Stimulated activated naive CD4-positive, alpha-beta T cell (primary cell): ENCODE measurements around the gene KCNC3.

Experiments used
- DNase-seq, 6 experiments: peaks; one replicate each; lab custom pipeline; 2025; lab: John Stamatoyannopoulos, UW

KCNC3 gene

DNA sequence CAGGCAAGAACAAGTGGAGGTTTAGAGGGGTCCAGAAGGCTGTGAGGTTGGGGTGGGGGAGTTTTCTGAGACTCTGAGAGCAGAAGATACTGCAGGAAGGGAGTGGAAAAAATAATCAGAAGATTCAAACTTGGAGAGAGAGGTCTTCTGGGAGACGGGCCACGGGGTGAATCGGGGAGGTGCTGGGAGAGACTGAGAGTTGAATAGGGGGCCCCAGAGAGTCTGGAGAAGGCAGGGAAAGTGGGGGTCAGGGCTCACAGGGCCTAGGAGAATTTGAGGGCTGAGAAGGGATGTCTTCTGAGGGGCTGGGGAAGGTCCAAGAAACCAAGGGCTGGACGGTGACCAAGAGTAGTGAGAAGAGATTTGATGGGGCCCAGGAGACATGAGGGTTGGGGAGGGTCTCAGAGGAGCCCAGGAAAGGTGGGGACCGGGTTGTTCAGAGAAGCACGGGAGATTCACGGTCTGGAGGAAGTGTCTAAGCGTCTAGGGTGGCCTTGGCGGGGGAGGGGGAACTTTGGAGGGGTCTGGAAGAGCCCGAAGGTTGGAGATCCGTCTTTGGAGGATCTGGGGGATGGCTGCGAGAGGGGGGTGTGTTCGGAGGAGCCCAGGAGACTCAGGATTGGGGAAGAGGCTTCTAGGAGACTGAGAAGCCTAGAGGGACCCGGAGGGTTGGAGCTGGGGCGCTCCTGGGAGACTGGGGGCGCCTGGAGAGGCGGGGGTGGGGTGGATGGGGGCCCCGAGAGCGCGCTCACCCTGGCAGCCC is 1.5 kb downstream of the KCNC3 start:
- no peak for DNase-seq

DNA sequence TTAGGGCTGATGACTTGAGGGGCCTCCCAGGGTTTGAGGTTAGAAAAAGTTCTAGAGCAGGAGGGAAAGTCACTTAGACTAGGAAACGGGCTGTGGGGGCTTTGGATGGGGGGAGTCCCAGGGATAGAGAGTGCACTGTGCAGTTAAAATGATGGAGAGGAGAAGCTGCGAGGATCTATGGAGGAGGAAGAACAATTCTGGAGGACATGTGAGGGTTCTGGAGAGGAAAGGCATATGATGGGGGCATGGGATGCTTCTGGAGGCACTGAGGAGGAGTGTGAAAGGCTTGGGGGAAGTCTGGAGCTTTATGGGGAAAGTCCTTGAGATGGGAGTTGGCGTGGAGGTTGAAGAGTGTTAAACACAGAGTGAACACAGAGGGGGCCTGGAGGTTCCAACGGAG is 2.2 kb downstream of the KCNC3 start:
- peak in 1 of 6 experiments; percentile 2 for DNase-seq

DNA sequence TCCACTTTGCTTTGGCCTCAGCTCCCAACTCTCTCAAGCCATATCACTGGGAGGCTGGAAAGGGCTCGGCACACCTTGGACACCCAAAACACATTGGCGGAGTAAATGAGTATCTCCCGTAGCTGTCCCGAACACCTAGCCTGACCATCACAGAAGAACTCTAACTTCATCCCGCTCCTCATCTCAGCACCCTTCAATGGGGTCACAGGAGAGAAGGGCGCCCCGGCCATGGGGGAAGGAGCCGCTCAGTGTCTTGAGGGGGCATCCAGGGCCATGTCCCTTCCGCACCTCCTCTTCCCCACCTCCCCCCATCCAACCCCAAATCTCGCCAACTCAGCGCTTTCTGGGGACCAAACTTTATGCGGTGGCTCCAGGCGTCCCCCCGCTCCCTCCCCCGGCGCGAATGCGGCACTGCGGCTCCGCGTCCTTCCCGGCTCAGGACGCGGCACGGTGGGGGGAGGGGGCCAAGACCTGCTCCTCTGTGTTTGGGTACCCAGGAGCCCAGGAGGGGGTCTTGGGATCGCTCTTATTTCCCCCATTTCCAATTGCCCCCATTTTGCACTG is 3.0 kb downstream of the KCNC3 start:
- DNase-seq: no peak

DNA sequence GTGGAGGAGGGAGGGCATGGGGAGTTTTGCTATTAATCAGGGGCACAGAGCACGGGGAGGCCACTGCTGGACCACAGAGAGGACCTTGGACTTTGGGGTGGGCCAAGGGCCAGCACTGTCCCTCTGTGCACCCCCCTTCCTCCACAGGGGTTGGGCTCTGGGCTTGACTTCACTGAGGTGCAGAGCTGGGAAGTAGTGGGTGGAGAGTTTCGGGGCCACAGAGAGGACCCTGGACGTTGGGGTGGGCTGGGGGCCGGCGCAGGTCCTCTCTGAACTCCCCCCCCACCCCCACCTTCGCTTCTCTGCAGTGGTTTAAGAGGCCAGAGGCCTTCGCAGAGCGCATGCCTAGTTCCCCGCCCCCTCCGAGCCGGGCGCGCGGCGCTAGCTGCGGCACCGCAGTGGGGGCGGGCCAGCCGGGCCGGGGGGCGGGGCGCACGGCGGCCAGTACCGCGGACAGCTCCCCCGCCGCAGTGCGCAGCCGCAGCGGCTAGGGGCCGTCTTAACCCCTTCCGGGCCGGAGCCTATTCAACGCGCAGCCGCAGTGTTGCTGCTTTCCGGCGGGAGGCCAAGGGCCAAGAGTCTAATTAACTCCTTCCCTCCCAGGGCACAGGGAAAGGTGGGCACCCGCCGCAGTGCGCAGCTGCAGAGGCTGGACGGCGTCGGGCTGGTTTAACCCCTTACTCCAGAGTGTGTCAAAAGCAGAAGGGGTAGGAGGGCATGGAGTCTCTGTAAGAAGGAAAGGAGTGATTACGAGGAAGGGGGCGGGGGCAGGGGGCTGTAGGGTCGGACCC is 3.7 kb downstream of the KCNC3 start:
- peak; percentile 32 to 69 (median 56) for DNase-seq

DNA sequence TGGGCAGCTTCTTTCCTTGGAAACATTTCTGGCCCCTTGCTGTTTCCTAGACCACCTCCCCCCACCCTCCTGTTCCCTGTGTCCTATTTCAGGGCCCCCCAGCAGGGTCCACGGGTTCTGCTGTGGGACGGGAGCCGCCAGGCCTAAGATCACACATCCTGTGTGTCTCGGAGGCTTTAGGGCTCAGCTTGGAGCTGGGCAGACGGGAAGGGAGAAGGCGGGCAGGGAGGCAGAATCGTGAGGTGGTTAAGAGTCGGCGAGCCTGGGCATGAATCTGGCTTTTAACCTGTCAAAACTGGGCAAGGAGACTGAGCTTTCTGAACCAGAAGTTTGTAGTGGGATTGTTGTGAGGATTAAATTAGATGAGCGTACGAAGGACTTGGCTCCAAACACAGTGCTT is 4.8 kb downstream of the KCNC3 start:
- no peak for DNase-seq

DNA sequence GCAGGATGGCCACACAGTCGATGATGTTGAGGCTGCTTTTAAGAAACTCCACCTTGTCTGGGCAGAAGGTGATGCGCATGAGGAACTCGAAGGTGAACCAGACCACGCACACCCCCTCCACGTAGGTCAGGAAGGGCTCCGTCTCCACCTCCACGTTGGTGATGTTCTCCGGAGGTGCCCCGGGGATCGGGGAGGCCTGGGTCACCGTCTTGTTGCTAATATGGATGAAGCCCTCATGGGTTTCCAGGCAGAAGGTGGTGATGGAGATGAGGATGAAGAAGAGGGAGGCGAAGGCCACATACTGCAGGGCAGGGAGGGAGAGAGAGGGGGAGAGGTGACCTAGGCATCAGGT is 5.4 kb downstream of the KCNC3 start:
- DNase-seq: no peak

DNA sequence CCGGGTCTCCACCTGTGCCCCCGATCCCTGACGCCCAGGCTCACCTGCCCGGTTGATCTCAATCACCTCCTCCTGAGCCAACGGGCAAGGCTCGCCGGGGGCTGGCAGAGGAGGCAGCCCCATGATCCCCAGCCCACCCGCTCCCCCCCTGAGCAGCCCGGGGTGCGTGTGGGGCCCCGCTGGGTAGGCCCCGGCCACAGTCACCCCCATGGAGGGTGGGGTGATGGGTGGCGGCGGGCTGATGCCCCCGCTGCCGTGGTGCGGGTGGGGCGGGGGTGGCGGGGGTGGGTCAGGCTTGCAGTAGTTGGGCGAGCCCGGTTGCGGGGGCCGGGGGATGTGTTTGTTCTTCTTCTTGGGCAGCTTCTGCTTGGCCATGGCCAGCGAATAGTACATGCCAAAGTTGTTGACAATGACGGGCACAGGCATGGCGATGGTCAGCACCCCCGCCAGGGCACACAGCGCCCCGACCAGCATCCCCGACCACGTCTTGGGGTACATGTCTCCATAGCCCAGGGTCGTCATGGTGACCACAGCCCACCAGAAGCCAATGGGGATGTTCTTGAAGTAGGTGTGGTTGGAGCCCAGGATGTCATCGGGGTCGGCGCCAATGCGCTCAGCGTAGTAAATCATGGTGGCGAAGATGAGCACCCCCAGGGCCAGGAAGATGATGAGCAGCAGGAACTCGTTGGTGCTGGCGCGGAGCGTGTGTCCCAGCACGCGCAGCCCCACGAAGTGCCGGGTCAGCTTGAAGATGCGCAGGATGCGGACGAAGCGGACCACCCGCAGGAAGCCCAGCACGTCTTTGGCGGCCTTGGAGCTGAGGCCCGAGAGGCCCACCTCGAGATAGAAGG is 6.0 kb downstream of the KCNC3 start:
- no peak for DNase-seq

DNA sequence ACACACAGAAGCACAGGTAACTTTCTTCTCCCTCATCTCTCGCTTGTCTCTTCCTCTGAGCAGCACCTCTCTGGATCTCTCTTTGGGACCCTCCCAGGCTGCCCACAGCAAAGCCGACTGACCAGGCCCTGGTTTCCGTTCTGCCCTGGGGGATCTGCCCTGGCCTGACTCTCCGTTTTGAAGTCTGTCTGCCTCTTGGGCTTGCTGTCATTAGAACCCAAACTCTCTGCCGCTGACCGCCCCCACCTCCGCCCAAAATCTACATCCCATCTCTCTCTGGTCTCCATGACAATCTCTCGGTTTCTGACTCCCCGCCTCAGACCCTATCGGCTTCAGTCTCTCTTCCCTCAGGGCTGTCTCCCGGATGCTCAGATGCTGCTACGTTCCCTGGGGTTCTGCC is 6.9 kb downstream of the KCNC3 start:
- DNase-seq: no peak

DNA sequence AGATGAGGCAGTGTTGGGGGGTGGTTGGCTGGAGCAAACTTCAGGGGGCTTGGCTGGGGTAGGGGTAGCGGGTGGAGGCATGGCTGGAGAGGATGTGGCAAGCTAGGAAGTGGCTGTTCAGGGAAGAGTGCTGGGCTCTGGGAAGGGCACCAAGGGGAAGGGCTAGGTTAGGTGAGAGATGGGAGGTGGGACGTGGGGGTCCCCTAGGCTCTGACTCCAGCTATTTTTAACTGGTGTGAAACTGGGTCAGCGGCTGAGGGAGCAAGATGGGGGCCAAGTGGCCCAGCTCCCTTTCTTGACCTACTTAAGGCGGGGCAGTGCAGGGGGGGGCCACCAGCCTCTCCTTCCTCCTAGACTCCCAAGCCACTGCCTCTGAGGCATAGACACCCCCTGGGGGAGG is 7.3 kb downstream of the KCNC3 start:
- DNase-seq: no peak

DNA sequence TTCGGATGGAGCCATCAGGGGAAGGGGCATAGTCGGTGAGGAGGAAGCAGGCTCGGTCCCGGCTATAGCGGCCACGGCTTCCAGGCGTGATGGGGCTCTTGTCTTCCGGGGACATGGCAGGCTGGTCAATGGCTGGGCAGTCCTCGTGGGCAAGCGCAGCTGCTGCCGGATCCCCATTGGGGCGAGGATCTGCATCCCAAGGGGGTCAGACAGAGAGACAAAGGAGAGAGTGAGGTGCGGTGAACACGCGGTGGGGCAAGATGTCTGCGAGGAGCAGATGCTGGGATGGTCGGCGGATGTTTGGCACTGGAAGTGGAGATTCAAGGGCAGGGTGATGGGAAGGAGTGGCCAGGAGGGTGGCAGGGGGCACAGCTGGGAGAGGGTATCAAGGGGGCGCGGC is 8.6 kb downstream of the KCNC3 start:
- no peak for DNase-seq

DNA sequence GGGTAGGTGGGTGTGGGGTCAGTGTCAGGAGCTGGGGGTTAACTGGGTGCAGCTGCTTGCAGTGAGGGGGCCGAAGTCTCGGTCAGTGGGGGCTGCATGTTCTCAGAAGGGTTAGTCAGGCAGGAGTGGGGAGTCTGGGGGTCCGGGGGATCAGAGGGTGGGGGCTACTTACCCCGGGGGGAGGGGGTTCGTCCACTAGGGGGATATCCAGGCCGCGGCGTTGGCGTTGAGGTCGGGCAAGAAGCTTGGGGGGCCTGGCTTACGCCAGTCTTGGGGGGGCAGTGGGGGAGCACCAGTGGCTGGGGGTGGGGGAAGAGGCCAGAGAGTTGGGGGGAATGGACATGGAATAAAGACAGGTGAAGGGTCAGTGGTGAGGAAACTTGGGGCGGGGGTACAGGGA is 9.1 kb downstream of the KCNC3 start:
- no peak for DNase-seq

DNA sequence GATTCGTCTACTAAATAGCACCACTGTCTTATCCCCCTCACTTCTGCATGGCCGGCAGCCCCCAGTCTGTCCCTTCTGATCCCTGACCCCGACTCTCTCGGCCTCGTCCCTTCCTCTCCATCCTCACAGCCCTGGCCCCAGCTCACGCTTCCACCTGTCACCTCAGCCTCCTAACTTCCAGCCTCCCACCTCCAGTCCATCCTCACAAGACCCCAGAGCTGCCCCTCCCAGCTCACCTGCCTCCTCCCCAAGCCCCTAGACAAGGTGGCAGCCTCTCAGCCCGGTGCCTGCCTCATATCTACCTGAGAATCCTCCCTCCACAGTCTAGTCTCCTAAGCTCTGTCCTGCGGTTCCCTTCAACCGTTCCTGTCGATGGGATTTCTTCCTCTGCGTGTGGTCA is 10.0 kb downstream of the KCNC3 start:
- no peak for DNase-seq

DNA sequence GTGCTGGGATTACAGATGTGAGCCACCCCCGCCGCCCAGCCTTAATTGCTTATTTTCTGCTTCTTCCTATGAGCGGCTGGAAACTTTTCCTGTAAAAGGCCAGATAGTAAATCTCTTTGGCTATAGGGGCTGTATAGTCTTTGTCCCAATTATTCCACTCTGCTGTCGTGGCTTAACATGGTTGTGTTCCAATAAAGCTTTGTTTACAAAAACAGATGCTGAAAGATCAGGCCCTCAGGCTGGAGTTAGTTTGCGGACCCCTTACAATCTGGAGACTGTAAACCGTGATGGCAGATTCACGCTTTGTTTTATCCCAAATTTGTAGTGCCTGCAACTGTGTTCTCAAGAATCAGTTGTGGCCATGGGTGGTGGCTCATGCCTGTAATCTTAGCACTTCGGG is 10.7 kb downstream of the KCNC3 start:
- no peak for DNase-seq

DNA sequence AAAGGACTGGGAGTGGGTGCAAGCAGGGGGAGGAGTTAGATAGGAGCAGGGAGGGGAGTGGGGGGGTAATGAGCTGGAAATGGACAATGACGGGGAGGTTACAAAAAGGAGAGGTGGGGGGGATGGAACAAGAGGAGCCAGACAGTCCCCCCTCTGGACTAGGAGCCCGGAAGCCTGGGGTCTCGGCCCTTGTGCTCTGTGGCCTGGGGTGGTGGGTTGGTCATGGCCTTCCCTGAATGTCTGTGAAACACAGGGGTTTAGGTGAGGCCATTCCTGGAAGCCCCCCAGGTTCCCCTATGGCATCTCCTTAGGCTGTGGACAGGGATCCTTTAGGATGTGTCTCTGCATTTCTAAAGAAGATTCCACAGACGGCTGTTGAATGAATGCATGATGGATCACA is 12.1 kb downstream of the KCNC3 start:
- no peak for DNase-seq

DNA sequence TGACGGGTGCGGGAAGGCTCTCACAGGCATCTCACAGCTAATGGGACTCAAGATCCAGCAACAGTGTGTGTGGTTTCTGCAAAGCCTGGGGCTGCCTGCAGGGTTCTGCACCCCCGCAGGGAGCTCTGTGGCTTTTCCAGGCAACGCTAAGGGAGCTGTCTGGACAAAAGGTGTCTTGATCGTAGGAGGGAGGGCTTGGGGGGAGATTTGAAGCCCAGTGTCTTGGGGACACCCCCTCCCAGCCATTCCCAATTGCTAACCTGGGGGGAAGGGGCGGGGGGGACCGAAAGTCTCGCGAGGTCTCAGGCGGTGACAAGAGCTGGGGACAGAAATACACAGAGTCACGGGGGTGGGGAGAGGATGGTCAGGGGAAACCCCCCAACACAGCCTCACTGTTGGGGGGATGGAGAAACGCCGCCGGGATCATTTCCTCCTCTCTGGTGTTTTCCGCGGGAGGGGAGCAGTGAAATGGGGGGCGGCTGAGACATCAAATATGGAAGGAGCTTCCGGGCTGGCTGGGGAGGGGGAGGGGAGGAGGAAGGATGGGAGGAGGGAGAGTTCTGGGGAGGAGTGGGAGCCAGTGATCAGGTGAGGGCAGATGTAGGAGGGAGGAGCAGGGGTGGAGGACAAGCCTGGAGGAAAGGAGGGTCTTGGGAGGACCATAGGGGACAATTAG is 13.3 kb downstream of the KCNC3 start:
- DNase-seq: no peak

DNA sequence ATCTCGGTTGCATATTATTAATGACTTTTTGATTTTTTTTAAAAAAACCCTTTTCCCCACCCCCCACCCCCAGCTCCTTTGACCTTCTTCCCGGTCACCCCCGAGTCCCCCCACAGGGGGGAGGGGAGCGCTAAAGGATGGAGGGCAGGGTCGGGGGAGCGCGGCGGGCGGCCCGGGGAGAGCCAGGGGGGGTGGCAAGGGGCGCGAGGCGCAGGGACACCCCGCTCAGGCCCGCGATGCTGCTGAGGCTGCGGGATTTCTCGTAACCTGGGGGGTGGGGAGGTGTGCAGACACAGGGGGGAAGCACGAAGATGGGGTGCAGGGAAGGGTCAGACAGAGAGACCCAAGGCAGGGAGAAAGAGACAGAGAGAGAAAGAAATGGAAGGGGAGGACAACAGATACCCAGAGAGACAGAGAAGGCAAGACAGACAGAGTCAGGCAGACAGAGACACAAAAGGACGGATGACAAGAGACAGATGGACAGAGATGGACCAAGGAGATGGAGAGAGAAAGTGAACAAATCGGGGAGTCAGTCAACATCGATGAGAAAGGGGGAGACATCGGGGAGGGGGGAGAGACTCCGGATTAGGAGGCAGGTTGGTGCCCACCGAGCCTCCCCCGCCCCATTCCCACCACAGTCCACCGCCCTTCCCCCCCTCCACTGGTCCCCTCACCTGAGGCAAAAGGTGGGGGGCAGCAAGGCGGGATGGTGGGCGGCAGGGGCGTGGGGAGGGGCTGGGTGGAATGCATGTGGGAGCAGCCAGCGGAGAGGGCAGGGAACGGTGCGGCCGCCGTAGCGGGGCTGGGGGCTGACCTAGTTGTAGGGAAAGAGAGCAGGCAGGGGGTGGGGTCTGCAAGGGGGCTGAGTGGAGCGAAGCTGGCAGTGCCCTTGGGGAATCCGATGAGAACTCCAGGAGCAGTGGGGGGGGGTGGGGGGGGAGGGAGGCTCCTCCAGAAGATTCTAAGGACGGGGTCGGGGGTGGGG is 14.2 kb downstream of the KCNC3 start:
- DNase-seq: no peak

DNA sequence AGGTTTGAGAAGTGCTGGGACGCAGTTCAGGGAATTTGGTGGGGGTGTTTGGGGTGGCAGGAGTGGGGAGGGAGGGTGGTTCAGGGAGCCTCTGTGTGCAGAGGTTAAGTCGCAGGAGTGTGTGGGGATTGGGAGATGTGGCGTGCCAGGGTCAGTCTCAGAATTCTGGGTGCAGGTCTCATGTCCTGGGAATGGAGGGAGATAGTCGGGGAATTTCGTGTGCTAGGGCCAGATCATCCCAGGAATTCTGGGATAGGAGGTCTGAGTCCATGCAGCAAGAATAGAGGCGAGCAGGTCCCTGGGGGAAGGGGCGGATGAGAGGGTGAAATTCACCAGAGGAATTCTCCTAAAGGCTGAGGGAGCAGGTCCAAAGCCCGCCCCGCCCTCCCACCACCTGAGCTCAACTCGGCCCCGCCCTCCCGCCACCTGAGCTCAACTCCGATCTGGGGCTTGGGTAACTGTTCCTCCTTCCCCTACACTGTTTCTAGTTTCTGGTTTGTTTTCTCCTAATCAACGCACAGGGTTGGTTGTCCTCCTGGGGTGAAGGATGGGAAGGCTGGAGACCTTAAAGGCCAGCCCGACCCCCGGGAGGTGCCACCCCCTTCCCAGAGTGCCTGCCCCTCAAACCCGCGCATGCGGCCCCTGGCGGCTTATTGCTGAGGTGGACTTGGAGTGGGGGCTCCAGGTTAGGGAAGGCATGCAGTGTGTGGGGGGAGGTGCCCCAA is 15.2 kb downstream of the KCNC3 start:
- no peak for DNase-seq

DNA sequence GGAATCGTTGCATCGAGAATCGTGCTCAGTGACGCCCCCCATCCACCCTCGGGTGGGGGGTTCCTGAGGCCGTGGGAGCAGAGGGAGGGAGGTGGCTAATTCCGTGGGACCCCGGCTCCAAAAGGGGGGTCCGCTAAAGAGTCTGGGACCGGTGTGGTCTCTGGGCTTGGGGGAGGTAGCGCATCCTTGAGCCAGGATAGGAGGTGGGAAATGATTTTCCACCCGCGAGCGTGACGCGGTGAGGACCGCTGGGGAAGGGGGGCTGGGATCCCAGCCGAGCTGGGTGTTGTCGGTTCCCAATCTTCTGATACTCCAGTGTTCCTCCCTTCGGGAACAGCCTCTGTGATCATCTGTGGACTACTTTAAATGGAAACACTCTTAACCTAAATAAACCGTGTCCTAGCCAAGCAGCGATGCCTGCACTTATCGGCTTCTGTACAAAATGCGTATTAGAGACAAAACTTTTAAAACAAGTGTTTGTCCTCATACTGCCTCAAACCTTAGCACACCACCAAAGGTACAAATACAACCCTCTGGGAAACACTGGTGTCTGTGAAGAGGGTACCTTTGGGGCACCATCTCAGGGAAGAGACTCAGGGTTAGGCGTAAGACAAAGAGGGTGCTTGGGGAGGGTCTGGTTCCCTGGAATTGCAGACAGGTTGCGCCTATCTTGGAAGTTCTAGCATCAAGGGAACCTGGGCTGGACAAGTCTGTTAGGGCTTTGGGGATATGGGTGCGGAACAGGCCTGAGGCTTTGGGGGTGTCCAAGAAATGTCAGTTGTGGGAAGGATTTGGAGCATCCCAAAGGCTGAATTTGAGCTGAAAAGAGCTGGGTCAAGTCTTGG is 16.0 kb downstream of the KCNC3 start:
- DNase-seq: no peak
